CD4-positive, alpha-beta T cell (primary cell): Measurements from ENCODE around the gene RBMS3. TPM values are rescaled to one million over a fixed set of nuclear protein-coding genes. Genes with fewer than 3 reads are reported as not detected.
"Not testable (repeated sequence)": the region's sequence is repeated elsewhere in the genome, so short reads cannot be mapped to it uniquely, and the experiment has no call there.

Source experiments
- ATAC-seq: fragments of 200-7000 bp; cut with Tn5 transposase; one replicate; pipeline ENCODE4 v1.10.0; 2022; ENCODE audit warnings: mild to moderate bottlenecking; ENCODE audit not compliant: poor library complexity
- CTCF ChIA-PET: fragments of 350-600 bp; sonication (Branson Sonifier 250); formaldehyde crosslinking; loops from one replicate; lab custom pipeline; 2021; ENCODE audit warnings: antibody characterized with exemption, inconsistent platforms; lab: Charles Lee
- POLR2A ChIA-PET: fragments of 350-600 bp; sonication (Branson Sonifier 250); formaldehyde crosslinking; loops from one replicate; lab custom pipeline; 2021; ENCODE audit warnings: antibody characterized with exemption, inconsistent platforms; lab: Charles Lee
- DNase-seq, 14 experiments: peaks; one replicate each; pipeline ENCODE4 v3.0.0-alpha.2; 2013 to 2020; ENCODE audit warnings: mixed read lengths in 2 of 14
- H3K27ac ChIP-seq, 2 donors: one replicate each; pipeline versions ENCODE4 v1.5.1 to v1.7.0; 2013; ENCODE audit warnings: low read length in 2 of 2, low read depth in 1 of 2, mild to moderate bottlenecking in 1 of 2
- H3K27me3 ChIP-seq, 2 experiments: 1 replicate in 1 of 2; 2 replicates in 1 of 2; pipeline versions ENCODE4 v1.6.1 to v1.7.0; 2013; ENCODE audit warnings: low read length in 2 of 2, control low read depth in 1 of 2, mild to moderate bottlenecking in 1 of 2, moderate library complexity in 1 of 2; ENCODE audit not compliant: insufficient read depth in 2 of 2, control insufficient read depth in 1 of 2
- H3K36me3 ChIP-seq: one replicate; pipeline ENCODE4 v1.6.1; 2013; ENCODE audit warnings: low read length, control low read depth; ENCODE audit not compliant: insufficient read depth
- H3K4me1 ChIP-seq: one replicate; pipeline ENCODE4 v1.6.1; 2013; ENCODE audit warnings: low read length, control low read depth; ENCODE audit not compliant: insufficient read depth
- H3K4me3 ChIP-seq: one replicate; pipeline ENCODE4 v1.5.1; 2013; ENCODE audit warnings: mild to moderate bottlenecking, low read length, moderate library complexity
- H3K9me3 ChIP-seq, 2 experiments: 1 replicate in 1 of 2; 2 replicates in 1 of 2; pipeline versions ENCODE4 v1.6.1 to v1.7.0; 2013; ENCODE audit warnings: low read length in 2 of 2, mild to moderate bottlenecking in 2 of 2, control low read depth in 1 of 2, moderate library complexity in 1 of 2; ENCODE audit not compliant: control insufficient read depth in 1 of 2, insufficient read depth in 1 of 2
- H3K27ac Mint-ChIP-seq: one replicate; pipeline ENCODE4 v1.8.0; 2020; ENCODE audit warnings: mixed read lengths
- H3K27me3 Mint-ChIP-seq: one replicate; pipeline ENCODE4 v1.8.0; 2021; ENCODE audit warnings: mixed read lengths
- H3K36me3 Mint-ChIP-seq: one replicate; pipeline ENCODE4 v1.8.0; 2021; ENCODE audit warnings: low read depth, mixed read lengths
- H3K4me1 Mint-ChIP-seq: one replicate; pipeline ENCODE4 v1.8.0; 2021; ENCODE audit warnings: low read depth, mixed read lengths
- H3K4me3 Mint-ChIP-seq: one replicate; pipeline ENCODE4 v1.8.0; 2020; ENCODE audit warnings: mild to moderate bottlenecking, mixed read lengths
- H3K9me3 Mint-ChIP-seq: one replicate; pipeline ENCODE4 v1.8.0; 2020; ENCODE audit warnings: mixed read lengths
- CTCF ChIP-seq: fragments of 200-600 bp; IDR thresholded peaks from one replicate; pipeline ENCODE4 v1.8.0; 2022; ENCODE audit warnings: antibody characterized with exemption, mild to moderate bottlenecking
- intact Hi-C, 2 experiments: fragments of 100-400 bp; cut with DNase I in 1 of 2; cut with micrococcal nuclease in 1 of 2; formaldehyde crosslinking; loops; one replicate each; pipeline versions ENCODE4 v1.15.1 to v1.9.0; 2023 to 2025; cut with DNase I, micrococcal nuclease
- total RNA-seq, 174 experiments: library from RNA in 2 of 174; stranded (reverse) in 2 of 174; gene quantifications; one replicate each; pipeline ENCODE4 v1.2.3 and lab custom pipeline; 2021 to 2026

RBMS3 gene
- total RNA-seq, 2 experiments from 2014 or later = 1.6 to 1.7 TPM

GRCh38 chr3:30035935-30036567 is 755.2 kb downstream of the RBMS3 start:
- no peak overlapping the region for H3K4me3 ChIP-seq
- ChIA-PET CTCF (no interaction called here), POLR2A (no interaction called here)
- Mint-ChIP-seq H3K27me3 (peaks cover 38% of the 10 kb centered on the region), H3K36me3 (no peaks in the 10 kb centered on the region), H3K4me1 (peaks cover 6% of the 10 kb centered on the region), H3K27ac (no peak overlapping the region), H3K9me3 (no peaks in the 10 kb centered on the region), H3K4me3 (no peak overlapping the region)
- H3K27ac ChIP-seq = no peak overlapping the region
- H3K4me1 ChIP-seq = no peaks in the 10 kb centered on the region
- no peaks in the 10 kb centered on the region for H3K27me3 ChIP-seq
- intact Hi-C loops = no loop called here
- no peak for TF ChIP-seq CTCF
- H3K9me3 ChIP-seq = no peaks in the 10 kb centered on the region
- no peaks in the 10 kb centered on the region for H3K36me3 ChIP-seq
- DNase-seq (no peak), ATAC-seq (no peak)

- Histone ChIP-seq H3K27ac (no peak overlapping the region), H3K4me3 (no peak overlapping the region), H3K4me1 (no peaks in the 10 kb centered on the region), H3K27me3 (no peaks in the 10 kb centered on the region), H3K36me3 (no peaks in the 10 kb centered on the region), H3K9me3 (no peaks in the 10 kb centered on the region)
- CTCF ChIA-PET = interaction anchor here (1.4 kb wide), 1 partner anchor 9 kb away, joined by 4 read pairs; no protein-coding TSS in a partner anchor
- H3K27me3 Mint-ChIP-seq = peaks cover 45% of the 10 kb centered on the region
- ATAC-seq (no peak), DNase-seq (no peak)
- no peak overlapping the region for H3K4me3 Mint-ChIP-seq
- H3K4me1 Mint-ChIP-seq = peaks cover 6% of the 10 kb centered on the region
- TF ChIP-seq CTCF = no peak
- H3K9me3 Mint-ChIP-seq = no peaks in the 10 kb centered on the region
- no peak overlapping the region for H3K27ac Mint-ChIP-seq
- no peaks in the 10 kb centered on the region for H3K36me3 Mint-ChIP-seq
- intact Hi-C loops = loop anchor here (5.0 to 10.0 kb wide), 2 partner anchors 155 to 1092 kb away; no protein-coding TSS in a partner anchor
- POLR2A ChIA-PET = no interaction called here
Measured at GRCh38 chr3:30040126-30040525, 759.3 kb downstream of the RBMS3 start.

GRCh38 chr3:30041481-30041880 is 760.6 kb downstream of the RBMS3 start:
- intact Hi-C loops = loop anchor here (5.0 to 10.0 kb wide), 2 partner anchors 153 to 1091 kb away; no protein-coding TSS in a partner anchor
- not testable (repeated sequence) for H3K9me3 ChIP-seq, H3K36me3 ChIP-seq, H3K4me3 Mint-ChIP-seq, H3K4me1 ChIP-seq, H3K4me1 Mint-ChIP-seq, H3K4me3 ChIP-seq, ATAC-seq, H3K27ac ChIP-seq, H3K9me3 Mint-ChIP-seq, DNase-seq, H3K27me3 ChIP-seq, H3K27ac Mint-ChIP-seq, H3K36me3 Mint-ChIP-seq
- CTCF ChIA-PET = interaction anchor here (0.8 kb wide), 1 partner anchor 158 kb away, joined by 3 read pairs; no protein-coding TSS in a partner anchor
- peaks cover 38% of the 10 kb centered on the region for H3K27me3 Mint-ChIP-seq
- POLR2A ChIA-PET = interaction anchor here (1.1 kb wide), 1 partner anchor 10 kb away, joined by 4 read pairs; no protein-coding TSS in a partner anchor
